ENCODE measurements around the gene SUN3. TPM values are rescaled to one million over a fixed set of nuclear protein-coding genes. Genes with fewer than 3 reads are reported as not detected.
"Not testable (repeated sequence)": the region's sequence is repeated elsewhere in the genome, so short reads cannot be mapped to it uniquely, and the experiment has no call there.

Gene SUN3
- total RNA-seq, 1 donor from 2014 or later: not detected

- no peak for ATAC-seq
- intact Hi-C loops (cut with DNase I): no loop called here
- Histone ChIP-seq H3K9me3 (no peaks in the 10 kb centered on the region), H3K4me1 (peaks cover 15% of the 10 kb centered on the region), H3K27ac (no peak overlapping the region), H3K4me3 (no peak overlapping the region), H3K27me3 (no peaks in the 10 kb centered on the region), H3K36me3 (no peaks in the 10 kb centered on the region)
- no peak for TF ChIP-seq CTCF (IDR thresholded peaks at IDR 0.05)
- DNase-seq: no peak
Observed at GRCh38 chr7:47947355-47947749, 81.6 kb downstream of the SUN3 start.

- Histone ChIP-seq H3K36me3 (no peaks in the 10 kb centered on the region), H3K9me3 (no peaks in the 10 kb centered on the region), H3K27ac (no peak overlapping the region), H3K4me3 (no peak overlapping the region), H3K27me3 (no peaks in the 10 kb centered on the region), H3K4me1 (peaks cover 18% of the 10 kb centered on the region)
- DNase-seq (no peak), ATAC-seq (no peak)
- TF ChIP-seq CTCF (IDR thresholded peaks at IDR 0.05): no peak
- intact Hi-C loops (cut with DNase I): no loop called here
Observed at GRCh38 chr7:47946581-47947354, 82.1 kb downstream of the SUN3 start.

- H3K4me1 ChIP-seq: peaks cover 20% of the 10 kb centered on the region
- no peaks in the 10 kb centered on the region for H3K27me3 ChIP-seq
- intact Hi-C loops (cut with DNase I): no loop called here
- peak overlapping the region; percentile 30 for H3K27ac ChIP-seq
- no peaks in the 10 kb centered on the region for H3K36me3 ChIP-seq
- no peak overlapping the region for H3K4me3 ChIP-seq
- peak; percentile 86 for TF ChIP-seq CTCF (IDR thresholded peaks at IDR 0.05)
- peak; percentile 59 for ATAC-seq
- no peaks in the 10 kb centered on the region for H3K9me3 ChIP-seq
- peak; percentile 85 for DNase-seq
Observed at GRCh38 chr7:47945261-47946015, 83.5 kb downstream of the SUN3 start.

- Histone ChIP-seq H3K27me3 (no peaks in the 10 kb centered on the region), H3K9me3 (no peaks in the 10 kb centered on the region), H3K36me3 (no peaks in the 10 kb centered on the region), H3K27ac (peak overlapping the region; percentile 25), H3K4me3 (no peak overlapping the region), H3K4me1 (peaks cover 25% of the 10 kb centered on the region)
- no peak for DNase-seq
- TF ChIP-seq CTCF (IDR thresholded peaks at IDR 0.05): no peak
- intact Hi-C loops (cut with DNase I): no loop called here
- no peak for ATAC-seq
Observed at GRCh38 chr7:47944536-47945260, 84.2 kb downstream of the SUN3 start.

GRCh38 chr7:47943676-47944474, 85.0 kb downstream of the SUN3 start:
- Histone ChIP-seq H3K27ac (no peak overlapping the region), H3K4me1 (peaks cover 29% of the 10 kb centered on the region), H3K9me3 (no peaks in the 10 kb centered on the region), H3K4me3 (no peak overlapping the region), H3K27me3 (no peaks in the 10 kb centered on the region), H3K36me3 (no peaks in the 10 kb centered on the region)
- DNase-seq (no peak), ATAC-seq (no peak)
- intact Hi-C loops (cut with DNase I): no loop called here
- TF ChIP-seq CTCF (IDR thresholded peaks at IDR 0.05): no peak

GRCh38 chr7:47942651-47943050, 86.3 kb downstream of the SUN3 start:
- H3K4me1 ChIP-seq: peaks cover 29% of the 10 kb centered on the region
- H3K9me3 ChIP-seq; H3K4me3 ChIP-seq; H3K36me3 ChIP-seq; DNase-seq; intact Hi-C loops (cut with DNase I); H3K27me3 ChIP-seq; ATAC-seq: not testable (repeated sequence)
- peak overlapping the region; percentile 24 for H3K27ac ChIP-seq
